Fibroblast of skin of back (primary cell): ENCODE results near the gene OR52E6. TPM values are rescaled to one million over a fixed set of nuclear protein-coding genes. Genes with fewer than 3 reads are reported as not detected.

Source experiments
- DNase-seq: peaks from one replicate; pipeline ENCODE4 v3.0.0-alpha.2; 2013
- polyA plus RNA-seq, 2 experiments: library from polyadenylated mRNA; unstranded; fragments of 120-200 nt; gene quantifications; one replicate each; pipeline ENCODE4 v1.2.1, GENCODE V29; 2013; ENCODE audit not compliant: insufficient read length in 2 of 2

Gene OR52E6
- not detected for polyA plus RNA-seq (2013, experiment 1 of 2; ENCODE audit: insufficient read length)
- polyA plus RNA-seq (2013, experiment 2 of 2; ENCODE audit: insufficient read length): not detected

DNA sequence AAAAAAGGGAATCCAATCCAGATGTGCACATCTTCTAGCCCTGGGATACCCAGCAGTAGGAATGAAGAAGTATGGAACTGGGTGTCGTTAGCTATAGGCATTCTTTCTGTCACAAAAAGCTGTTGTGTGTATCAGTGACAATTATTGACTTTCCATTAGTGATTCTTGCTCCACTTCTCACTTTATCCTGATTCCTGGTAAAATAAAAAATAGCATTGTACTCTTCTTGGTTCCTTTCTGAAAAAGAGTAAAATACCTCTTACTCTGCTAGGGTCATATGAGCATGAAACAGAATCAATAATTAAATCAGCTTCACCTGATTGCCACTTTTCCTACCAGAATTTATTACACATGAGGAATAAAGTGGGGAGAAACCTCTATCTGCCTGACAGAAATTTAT lies at the start of gene OR52E6:
Gene OR52E6 (minus strand): TSS at position 101 of the 400 bp plus-strand sequence. CDS start 0 bp downstream, at position 101.
- DNase-seq: no peak

DNA sequence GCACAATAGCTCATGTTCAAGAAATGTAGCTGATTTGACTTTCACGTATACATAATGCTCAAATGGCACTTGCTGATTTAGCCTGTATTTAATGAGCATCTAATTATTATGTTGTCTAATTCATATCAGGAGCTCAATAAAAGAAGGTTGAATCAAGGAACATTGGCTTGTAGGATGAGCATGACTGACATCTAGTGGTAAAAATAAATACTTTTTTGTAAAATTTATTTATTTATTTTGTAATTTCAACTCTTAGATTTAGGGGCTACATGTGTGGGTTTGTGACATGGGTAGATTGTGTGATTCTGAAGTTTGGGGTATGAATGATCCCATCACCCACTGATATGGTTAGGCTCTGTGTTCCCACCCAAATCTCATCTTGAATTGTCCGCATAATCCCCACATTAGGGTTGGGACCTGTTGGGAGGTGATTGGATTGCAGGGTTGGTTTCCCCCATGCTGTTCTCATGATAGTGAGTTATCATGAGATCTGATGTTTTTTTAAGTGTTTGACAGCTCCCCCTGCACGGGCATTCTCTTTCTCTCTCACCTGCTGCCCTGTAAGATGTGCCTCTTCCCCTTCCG lies 49.6 kb upstream of the OR52E6 start:
- DNase-seq: peak; percentile 8

DNA sequence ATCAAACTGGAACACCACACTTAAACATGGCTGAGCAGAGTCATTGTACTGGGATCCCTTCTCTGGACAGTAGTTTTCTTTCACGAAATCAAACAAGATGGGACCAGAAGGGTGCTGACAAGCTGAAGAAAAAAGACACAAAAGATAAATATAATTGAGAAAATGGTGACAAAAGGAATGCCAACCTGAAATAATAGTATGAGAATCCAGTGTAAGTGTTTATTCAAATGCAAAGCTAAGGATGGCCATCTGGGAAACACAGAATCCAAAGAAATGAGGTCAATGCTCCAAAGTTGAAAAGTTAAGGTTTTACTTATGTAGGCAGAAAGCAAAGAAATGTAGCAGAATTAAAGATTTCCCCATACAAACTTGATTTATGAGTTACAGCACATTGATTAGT lies 46.0 kb upstream of the OR52E6 start:
- no peak for DNase-seq

DNA sequence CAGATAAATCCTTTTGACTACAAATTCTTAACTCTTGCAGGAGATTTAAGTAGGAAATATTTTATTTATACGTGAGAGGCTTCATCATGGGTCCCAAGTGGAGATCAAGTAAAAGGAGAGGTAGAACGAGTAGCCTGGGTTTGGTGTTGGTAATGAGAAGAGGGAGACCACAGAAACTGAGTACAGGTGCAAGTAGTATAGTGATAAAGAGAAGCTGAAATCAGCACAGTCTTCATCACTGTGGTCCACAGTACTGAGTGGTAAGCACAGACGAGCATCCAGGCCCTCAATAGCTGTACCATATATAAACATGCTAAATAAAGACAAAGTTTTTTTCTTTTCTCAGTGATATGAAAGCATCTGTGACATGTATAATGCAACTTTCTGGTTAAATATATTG lies 45.5 kb upstream of the OR52E6 start:
- no peak for DNase-seq

DNA sequence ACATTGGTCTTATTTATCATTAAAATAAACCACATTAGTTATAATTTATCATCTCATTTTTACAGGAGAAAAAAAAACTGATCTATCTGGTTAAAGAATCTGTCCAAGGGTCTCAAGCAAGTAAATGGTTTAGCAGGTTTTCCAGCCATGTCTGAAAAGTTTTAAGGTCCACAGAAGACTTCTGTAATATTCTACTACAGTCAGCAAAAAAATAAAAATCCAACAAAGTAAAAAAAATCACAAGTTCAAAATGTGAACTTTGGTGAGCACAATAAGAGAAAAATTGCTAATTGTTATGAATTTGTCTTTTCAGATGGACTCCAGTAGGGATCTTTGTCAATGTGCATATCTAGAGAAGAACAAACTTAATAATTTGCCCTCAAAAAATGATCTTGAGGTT lies 40.1 kb upstream of the OR52E6 start:
- DNase-seq: no peak

DNA sequence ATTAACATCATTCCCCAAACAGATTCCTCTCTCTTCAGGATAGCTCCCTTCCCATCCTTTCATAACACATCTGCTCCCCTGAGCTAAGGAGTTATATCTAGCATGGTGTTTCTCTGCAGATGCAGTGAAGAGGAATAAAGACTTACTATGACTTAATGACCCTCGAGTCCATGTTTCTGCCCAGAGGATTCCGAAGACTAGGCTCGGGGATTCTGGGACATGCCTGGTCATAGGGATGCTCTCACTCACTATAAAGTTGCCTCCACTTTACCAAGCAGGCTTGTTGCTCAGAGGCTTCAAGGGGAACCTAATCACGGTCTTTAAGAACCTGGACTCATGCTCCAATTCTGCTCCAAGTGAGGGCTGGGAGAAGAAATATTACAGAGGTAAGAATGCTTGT lies 38.6 kb upstream of the OR52E6 start, which contains the start of gene OR52E4:
Gene OR52E4 (plus strand): TSS at position 301 of the 400 bp plus-strand sequence. CDS start 3,664 bp downstream, outside the sequence.
- DNase-seq: no peak

DNA sequence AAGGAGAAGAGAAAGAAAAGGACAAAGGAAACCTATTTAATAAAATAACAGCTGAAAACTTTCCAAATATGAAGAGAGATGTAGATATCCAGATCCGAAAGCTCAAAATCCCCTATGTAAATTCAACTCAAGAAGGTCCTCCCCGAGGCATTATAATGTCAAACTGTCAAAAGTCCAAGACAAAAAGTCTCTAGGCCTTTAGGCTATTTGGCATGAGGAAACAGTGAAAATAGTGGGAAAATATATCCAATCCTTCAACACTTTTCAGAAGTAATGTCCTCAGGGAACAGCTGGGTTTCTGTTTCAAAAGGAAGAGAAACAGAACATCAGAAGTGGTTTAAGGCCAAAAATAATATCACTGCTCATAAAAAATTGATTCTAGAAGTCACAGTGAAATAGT lies 36.9 kb upstream of the OR52E6 start:
- no peak for DNase-seq

DNA sequence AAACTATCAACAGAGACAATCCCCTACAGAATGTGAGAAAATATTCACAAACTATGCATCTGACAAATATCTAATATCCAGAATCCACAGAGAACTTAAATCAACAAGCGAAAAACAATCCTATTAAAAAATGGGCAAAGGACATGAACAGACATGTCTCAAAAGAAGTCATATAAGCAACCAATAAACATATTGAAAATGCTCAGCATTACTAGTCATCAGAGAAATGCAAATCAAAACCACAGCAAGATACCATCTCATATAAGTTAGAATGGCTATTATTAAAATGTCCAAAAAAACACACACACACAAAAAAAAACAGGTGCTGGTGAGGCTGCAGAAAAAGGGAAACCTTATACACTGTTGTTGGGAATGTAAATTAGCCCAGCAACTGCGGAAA lies 24.1 kb upstream of the OR52E6 start:
- no peak for DNase-seq

DNA sequence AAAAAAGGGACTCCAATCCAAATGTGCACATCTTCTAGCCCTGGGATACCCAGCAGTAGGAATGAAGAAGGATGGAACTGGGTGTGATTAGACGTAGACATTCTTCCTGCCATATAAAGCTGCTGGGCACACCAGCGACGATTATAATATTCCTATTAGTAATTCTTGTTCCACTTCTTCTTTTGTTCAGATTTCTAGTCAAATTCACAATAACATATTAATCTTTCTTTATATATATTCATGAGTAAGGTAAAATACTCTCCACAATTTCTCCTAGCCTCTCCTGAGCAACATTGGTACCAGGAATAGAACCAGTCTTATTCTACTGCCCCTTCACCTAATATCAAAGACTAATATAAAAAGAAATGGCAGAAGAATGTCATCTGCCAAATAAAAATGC lies 15.9 kb upstream of the OR52E6 start, which contains the start of gene OR52E8:
Gene OR52E8 (minus strand): TSS at position 101 of the 400 bp plus-strand sequence. CDS start 0 bp downstream, at position 101.
- no peak for DNase-seq

DNA sequence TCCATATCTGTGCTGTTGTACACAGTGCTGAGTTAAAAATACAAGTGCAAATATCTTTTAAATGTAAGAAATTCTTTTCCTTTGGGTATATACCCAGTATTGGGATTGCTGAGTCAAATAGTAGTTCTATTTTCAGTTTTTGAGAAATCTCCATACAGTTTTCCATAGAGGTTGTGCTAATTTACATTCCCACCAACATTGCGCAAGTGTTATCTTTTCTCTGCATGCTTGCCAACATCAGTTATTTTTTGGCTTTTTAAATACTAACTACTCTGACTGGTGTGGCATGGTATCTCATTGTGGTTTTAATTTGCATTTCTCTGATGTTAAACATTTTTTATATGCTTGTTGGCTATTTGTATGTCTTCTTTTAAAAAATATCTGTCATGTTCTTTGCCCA lies 9.3 kb upstream of the OR52E6 start:
- no peak for DNase-seq

DNA sequence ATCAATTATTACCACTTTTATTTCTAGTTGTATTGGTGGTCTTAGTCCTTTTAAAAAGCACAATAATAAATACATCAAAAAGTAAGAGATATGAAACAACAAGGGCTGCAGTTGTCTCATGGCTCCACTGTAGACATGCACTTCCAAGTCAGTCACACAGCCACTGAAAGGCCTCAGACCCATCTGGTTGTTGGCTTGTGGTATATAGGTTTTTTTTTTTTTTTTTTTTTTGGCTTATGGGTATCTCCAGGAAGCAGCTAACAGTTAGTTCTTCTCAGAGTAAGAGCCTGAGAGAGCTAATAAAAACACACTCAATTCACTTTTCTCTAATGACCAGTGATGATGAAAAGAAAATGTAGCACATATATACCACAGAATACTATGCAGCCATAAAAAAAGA lies 6.0 kb upstream of the OR52E6 start:
- DNase-seq: no peak

DNA sequence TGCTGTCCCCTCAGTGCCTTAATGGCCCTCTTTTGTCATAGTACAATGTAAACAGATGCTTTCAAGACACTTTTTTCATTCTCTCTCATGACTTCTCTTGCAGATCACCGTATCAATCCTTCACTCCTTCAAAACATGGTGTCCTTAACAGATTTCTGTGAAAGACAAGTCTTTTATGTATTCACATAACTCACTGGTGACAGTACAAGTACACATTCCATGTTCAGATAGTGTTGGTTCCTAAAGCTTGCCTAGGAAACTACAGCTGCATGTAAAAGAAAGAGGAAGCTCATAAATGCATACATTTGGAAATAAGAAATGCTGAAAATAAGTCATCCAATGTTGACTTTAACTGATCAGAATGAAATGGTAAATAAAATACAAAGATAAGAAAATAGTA lies 5.0 kb upstream of the OR52E6 start:
- DNase-seq: no peak

DNA sequence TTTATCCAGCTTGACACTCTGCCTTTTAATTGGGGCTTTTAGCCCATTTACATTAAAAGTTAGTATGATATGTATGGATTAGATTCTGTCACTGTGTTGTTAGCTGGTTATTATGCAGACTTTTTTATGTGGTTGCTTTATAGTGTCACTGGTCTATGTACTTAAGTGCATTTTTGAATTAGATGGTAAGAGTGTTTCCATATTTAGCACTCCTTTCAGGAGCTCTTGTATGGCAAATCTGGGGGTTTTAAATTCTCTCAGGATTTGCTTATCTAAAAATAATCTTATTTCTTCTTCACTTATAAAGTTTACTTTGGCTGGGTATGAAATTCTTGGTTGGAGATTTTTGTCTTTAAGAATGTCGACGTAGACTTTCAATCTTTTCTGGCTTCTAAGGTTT lies 4.0 kb downstream of the OR52E6 start:
- no peak for DNase-seq

DNA sequence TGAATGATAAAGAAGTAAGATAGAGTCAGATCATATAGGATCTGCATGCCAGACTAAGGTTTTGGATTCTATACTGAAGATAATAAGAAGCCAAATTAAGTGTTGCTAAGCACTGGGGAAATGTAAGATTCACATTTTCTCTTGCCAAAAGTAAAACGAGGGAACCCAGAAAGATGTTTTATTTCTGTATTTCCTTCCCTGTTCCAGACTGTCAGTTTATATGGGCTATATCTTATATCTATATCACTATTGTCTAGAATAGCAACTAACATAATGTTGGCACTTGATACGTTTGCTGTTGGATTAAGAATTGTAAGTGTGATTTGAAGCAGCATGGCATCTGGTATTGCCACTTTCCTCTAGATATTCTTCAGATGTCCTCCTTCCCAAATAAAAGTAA lies 8.3 kb downstream of the OR52E6 start:
- no peak for DNase-seq

DNA sequence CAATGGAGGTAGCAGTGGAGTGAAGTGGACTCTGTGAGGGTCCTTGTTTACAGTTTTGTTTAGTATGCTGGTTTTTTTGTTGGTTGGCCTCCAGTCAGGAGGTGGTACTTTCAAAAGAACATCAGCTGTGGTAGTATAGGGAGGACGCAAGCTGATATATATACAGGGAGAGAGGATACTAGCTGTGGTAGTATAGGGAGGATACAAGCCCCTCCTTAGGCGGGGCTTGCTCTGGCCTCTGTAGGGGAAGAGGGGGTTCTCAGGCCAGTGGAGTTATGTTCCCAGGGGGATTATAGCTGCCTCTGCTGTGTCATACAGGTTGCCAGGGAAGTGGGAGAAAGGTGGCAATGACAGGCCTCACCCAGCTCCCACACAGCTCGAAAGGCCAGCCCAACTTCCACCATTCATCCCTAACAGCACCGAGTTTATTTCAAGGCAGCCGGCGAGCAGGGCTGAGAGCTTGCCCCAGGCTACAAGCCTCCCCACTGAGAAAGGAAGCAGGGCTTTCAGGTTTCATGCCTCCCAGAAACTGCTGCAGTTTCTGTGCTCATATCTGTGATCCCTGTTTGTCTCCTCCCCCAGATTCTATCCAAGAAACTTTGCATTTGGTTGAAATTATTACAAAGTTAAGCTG lies 10.4 kb downstream of the OR52E6 start:
- DNase-seq: no peak

DNA sequence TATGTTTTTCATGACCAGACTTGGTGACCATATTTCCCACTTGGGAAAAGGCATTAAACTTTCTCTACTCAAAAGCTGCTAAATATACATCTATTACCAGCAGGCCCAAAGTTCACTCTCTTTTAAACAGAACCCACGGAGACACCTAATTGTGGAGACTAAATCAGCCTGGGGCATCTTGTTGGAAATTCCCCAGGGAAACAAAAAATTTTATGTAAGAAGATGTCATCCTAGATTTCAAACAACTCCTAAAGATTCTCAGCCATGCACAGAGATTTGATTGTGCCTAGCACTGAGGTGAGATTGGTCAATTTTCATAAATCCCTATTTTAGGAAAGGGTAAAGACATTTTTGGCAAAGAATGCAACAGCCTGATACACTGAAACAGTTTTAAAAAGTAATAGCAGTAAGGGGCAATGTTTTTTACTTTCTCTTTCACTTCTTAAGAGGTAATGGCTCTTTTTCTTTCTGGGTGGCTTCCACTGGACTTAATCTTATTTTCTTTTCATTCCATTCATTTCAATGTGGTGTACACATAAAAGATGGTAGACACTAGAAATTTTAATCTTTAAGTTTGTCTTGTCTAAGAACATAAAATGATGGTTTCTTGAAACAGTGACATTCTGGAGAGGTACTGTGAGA lies 23.3 kb downstream of the OR52E6 start:
- DNase-seq: no peak

DNA sequence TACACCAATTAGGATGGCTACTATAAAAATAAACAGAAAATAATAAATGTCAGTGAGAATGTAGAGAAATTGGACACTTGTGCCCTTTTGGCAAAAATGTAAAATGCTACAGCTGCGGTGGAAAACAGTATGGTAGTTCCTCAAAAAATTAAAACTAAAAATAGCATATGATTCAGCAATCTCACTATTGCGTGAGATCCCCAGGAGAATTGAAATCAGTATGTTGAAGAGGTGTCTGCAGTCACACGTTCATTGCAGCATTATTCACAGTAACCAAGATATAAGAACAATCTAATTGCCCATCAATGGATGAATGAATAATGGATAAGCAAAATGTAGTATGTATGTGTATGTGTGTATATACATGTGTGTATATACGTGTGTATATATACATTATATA lies 26.2 kb downstream of the OR52E6 start:
- DNase-seq: no peak

DNA sequence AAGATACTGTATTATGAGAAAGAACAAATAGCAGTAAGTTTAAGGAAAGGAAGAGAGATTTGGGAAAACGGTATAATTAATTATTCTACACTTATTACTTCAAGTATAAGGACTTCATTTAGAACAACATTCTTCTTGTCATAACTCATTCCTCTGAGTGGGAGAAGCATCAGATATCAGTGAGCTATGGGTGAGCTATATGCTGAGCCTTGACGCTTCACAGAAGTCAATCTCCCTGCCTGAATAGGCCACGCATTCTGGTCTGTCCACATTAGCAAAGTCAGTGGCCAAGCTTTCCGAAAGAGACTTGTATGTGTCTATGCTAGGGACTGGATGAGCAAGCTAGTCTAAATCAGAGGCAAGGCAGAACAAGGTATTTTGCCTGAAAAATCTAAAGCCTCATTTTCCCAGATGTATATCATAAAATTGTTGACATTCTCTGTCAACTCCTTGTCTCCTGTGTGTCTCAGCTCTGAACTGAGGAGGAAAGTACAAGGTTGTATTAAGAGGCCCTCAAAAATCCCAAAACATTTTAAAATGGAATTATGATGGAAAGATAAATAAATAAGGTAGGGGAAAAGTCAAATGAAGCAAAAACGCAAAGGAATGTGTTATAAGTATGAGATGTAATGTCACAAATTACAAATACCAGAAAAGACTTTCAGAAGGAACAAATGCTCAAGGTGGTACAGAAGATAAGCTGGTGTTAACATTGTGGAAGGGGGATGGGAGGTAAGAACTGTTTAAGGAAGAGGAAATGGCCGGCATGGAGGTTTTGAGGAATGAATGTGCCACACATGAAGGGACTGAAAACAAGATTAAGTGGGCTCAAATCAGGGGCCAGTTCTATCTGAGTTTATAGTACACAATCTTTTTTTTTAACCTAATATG lies 31.5 kb downstream of the OR52E6 start:
- no peak for DNase-seq

DNA sequence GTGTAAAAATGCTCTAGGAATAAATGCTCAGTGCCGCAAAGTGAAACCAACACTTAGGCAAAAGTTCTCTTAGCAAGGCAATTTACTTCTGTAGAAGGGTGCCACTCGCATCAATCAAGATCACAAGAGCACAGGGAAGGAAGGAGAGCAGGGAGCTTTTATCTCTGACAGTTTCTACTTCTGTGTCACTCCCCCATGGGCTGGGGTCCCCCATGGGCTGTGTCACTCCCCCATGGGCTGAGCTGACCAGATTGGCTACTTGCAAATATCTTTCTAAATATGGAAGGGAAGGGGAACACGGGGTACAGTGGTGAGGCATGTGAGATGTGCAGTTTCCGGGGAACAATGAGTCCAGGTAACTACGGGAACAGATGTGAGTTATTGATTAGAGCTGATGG lies 32.6 kb downstream of the OR52E6 start:
- DNase-seq: no peak

DNA sequence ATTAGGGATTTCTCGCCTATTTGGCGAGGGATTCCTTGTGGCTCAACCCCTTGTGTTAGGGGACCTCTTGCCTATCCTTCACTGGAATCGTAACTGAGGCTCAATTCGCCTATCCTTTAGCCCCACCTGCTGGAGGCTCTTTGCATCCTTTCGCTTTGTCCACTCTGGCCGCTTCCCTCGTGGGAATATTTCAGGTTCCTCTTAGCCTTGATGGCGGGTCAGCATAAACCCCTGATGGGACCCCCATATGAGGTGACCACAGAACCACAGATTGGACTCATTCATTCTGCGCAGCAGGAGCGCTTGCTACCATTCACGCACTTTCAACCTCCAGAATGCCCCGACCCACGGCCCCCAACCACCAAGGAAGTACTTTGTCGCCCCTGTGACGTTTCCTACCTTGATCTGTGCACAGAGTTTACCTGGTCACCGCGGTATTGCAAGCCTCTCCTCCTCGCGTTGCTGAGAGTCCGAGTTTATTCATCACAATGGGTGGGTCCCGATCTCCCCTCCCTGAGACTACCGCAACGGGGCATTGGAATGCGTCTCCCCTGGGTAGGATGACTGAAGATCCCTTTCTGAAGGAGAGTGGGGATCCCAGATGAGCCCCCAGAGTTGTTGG lies 33.1 kb downstream of the OR52E6 start, which contains the start of gene OR52N2:
Gene OR52N2 (plus strand): TSS at position 425 of the 622 bp plus-strand sequence. CDS start 11,412 bp downstream, outside the sequence.
- DNase-seq: peak; percentile 66

DNA sequence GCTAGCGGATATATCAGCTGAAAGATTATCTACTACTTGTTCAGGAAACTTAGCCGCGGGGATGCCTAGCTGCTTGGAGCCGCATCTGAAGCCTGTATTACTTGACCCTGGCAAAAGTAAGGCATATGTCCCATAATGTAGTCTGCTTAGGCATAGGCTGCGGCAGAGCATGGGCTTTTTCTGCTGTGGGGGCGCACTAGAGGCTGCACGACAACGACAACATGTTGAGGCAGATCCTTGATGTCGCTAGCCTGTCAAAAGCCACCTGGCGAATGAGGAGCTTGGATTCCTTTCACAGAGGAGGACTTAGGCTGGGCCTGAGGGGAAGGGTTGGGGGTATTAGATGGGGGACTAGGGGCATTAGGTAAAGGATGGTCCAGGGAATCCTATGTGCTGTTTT lies 34.1 kb downstream of the OR52E6 start:
- no peak for DNase-seq

DNA sequence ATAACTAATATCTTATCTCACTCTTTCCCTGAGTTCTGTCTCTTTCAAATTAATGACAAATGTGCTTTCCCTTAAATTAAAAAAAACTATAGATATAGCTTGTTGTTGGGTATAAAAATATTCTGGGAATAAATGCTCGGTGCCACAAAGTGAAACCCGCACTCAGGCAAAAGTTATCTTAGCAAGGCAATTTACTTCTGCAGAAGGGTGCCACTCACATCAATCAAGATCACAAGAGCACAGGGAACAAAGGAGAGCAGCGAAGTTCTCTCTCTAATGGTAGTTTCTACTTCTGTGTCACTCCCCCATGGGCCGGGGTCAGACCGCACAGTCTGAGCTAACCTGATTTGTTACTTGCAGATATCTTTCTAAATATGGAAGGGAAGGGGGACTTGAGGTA lies 37.7 kb downstream of the OR52E6 start:
- no peak for DNase-seq
